Body of pancreas (tissue), 4 donors: ENCODE data around the gene E2F3. TPM values are rescaled to one million over a fixed set of nuclear protein-coding genes. Genes with fewer than 3 reads are reported as not detected.

Source experiments
- ATAC-seq: fragments of 150-250 bp; one replicate; pipeline ENCODE4 v1.9.1; 2016
- DNase-seq, 4 donors: peaks; one replicate each; pipeline ENCODE4 v3.0.0-alpha.2; 2019
- H3K27ac ChIP-seq, 4 donors: fragments of 200-600 bp; sonication (generic); 1 replicate in 3 of 4; 2 replicates in 1 of 4; pipeline versions ENCODE4 v1.5.1 to v1.6.1; 2016 to 2019; ENCODE audit warnings: mild to moderate bottlenecking in 1 of 4, mixed read lengths in 1 of 4, moderate library complexity in 1 of 4
- H3K27me3 ChIP-seq, 2 donors: fragments of 200-600 bp; sonication (generic); one replicate each; pipeline ENCODE4 v1.6.0; 2016; ENCODE audit warnings: mild to moderate bottlenecking in 1 of 2
- H3K36me3 ChIP-seq, 2 donors: fragments of 200-600 bp; sonication (generic); replicated peaks in 1 of 2; 2 replicates each; pipeline ENCODE4 v1.5.1; 2016; ENCODE audit warnings: low read depth in 2 of 2; ENCODE audit not compliant: insufficient read depth in 1 of 2
- H3K4me1 ChIP-seq: fragments of 200-600 bp; sonication (generic); one replicate; pipeline ENCODE4 v1.6.0; 2016
- H3K4me3 ChIP-seq, 2 donors: fragments of 200-600 bp; sonication (generic); 1 replicate in 1 of 2; 2 replicates in 1 of 2; pipeline ENCODE4 v1.5.1; 2016 to 2019
- H3K9me3 ChIP-seq, 3 donors: fragments of 200-600 bp; sonication (generic); 1 replicate in 2 of 3; 2 replicates in 1 of 3; pipeline ENCODE4 v1.5.1; 2016
- POLR2A ChIP-seq, 3 donors: fragments of 450-650 bp; IDR thresholded peaks; one replicate each; pipeline ENCODE4 v1.6.1; 2016; ENCODE audit warnings: antibody characterized with exemption in 3 of 3, mild to moderate bottlenecking in 2 of 3
- WGBS, 2 donors: methylation state at CpG; one replicate each; pipeline ENCODE4 v1.1.5; 2017; 5-methylcytosine and 5-hydroxymethylcytosine counted together
- intact Hi-C: fragments of 100-400 bp; cut with DNase I; formaldehyde crosslinking; loops from one replicate; pipeline ENCODE4 v1.15.1; 2023
- total RNA-seq, 2 donors: library from RNA; depleted of rRNA; stranded (reverse); fragments of >200 nt; gene quantifications; one replicate each; pipeline ENCODE4 v1.1.0, GENCODE V29; 2016
- TF ChIP-seq, protein P1 (sequence below), 7 experiments: fragments of 450-650 bp in 4 of 7; fragments of 200-600 bp in 3 of 7; sonication (generic) in 3 of 7; IDR thresholded peaks; one replicate each; pipeline ENCODE4 v1.5.1; 2016 to 2019; ENCODE audit warnings: antibody characterized with exemption in 7 of 7

Gene E2F3
- total RNA-seq, 2 donors from 2014 or later, result 2.0 to 2.3 TPM

DNA sequence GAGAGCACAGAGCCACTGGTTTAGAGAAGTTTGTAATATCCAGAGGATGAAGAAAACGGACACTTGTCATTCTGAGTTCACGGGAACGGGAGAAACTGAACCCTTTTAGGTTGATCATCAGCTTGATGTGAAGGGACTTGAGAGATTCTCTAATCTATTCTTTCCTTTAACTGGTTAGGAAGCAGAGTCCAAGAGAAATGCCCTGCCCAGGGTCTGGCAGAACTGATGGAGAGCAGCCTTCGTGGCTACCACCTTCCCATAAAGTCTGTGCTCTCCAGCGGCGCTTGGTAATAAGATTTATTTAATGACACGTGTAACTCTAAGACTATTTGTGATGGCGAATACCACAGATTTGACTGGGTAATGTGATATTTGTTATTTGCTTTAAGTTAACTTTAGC is 36.0 kb downstream of the E2F3 start:
- no peaks in the 10 kb centered on the region for H3K36me3 ChIP-seq
- H3K4me1 ChIP-seq, result no peaks in the 10 kb centered on the region
- H3K27me3 ChIP-seq, result no peaks in the 10 kb centered on the region
- TF ChIP-seq, protein P1, sequence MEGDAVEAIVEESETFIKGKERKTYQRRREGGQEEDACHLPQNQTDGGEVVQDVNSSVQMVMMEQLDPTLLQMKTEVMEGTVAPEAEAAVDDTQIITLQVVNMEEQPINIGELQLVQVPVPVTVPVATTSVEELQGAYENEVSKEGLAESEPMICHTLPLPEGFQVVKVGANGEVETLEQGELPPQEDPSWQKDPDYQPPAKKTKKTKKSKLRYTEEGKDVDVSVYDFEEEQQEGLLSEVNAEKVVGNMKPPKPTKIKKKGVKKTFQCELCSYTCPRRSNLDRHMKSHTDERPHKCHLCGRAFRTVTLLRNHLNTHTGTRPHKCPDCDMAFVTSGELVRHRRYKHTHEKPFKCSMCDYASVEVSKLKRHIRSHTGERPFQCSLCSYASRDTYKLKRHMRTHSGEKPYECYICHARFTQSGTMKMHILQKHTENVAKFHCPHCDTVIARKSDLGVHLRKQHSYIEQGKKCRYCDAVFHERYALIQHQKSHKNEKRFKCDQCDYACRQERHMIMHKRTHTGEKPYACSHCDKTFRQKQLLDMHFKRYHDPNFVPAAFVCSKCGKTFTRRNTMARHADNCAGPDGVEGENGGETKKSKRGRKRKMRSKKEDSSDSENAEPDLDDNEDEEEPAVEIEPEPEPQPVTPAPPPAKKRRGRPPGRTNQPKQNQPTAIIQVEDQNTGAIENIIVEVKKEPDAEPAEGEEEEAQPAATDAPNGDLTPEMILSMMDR (IDR thresholded peaks at IDR 0.05), result no peak
- no peak for TF ChIP-seq POLR2A (IDR thresholded peaks at IDR 0.05)
- H3K4me3 ChIP-seq, result no peak overlapping the region
- no peak for ATAC-seq
- no peak overlapping the region for H3K27ac ChIP-seq
- no peak for DNase-seq
- intact Hi-C loops, result no loop called here
- no peaks in the 10 kb centered on the region for H3K9me3 ChIP-seq
- 95 to 97% methylated on average over 8 of the region's 8 CpGs for WGBS, 2 donors

DNA sequence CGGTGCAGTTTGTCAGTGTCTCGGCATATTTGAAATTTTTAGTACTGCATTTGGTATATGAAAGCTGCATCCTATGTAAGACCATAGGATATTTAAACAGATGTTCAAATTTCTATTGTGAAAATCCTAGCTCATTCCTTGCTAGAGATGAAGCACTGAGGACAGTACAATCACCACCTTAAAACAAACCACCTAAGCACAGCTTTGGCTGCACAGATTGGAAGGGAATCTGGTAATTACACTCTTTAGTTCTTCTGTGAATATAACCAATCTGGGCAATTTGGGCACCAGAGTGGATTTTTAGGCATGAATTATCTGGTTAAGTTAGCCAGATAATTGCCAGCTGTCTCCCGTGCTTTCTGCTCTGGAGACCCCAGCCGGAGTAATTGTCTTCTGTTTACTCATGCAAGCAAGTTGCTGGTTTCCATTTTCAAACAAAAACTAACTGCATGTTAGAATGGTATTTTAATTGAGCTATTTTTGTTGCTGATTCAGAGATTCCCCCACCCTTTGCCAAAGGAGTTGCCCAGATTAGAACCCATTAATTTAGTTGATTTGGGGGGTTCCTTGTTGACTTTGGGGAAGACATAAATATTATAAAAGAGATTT is 36.9 kb downstream of the E2F3 start:
- Histone ChIP-seq H3K9me3 (no peaks in the 10 kb centered on the region), H3K27ac (no peak overlapping the region), H3K27me3 (no peaks in the 10 kb centered on the region), H3K36me3 (no peaks in the 10 kb centered on the region), H3K4me3 (no peak overlapping the region), H3K4me1 (no peaks in the 10 kb centered on the region)
- ATAC-seq (no peak), DNase-seq (no peak)
- intact Hi-C loops, result no loop called here
- 89 to 95% methylated on average over 4 of the region's 4 CpGs for WGBS, 2 donors
- TF ChIP-seq, protein P1 (IDR thresholded peaks at IDR 0.05), result no peak
- TF ChIP-seq POLR2A (IDR thresholded peaks at IDR 0.05), result no peak

DNA sequence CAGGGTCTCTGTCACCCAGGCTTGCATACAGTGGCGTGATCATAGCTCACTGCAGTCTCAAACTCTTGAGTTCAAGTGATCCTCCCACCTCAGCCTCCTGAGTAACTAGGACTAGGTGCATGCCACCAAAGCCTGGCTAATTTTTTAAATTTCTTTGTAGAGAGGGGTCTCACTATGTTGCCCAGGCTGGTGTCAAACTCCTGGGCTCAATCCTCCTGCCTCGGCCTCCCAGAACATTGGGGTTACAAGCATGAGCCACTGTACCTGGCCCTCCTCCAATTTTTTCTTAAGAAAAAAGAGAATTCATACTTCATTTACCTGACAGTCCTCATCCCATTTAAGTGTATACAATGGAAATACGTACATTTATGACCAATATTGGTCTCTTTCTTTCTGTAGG is 37.9 kb downstream of the E2F3 start:
- DNase-seq (no peak), ATAC-seq (no peak)
- H3K27ac ChIP-seq, result no peak overlapping the region
- no peak for TF ChIP-seq POLR2A (IDR thresholded peaks at IDR 0.05)
- TF ChIP-seq, protein P1 (IDR thresholded peaks at IDR 0.05), result no peak
- H3K4me3 ChIP-seq, result no peak overlapping the region
- H3K9me3 ChIP-seq, result no peaks in the 10 kb centered on the region
- H3K4me1 ChIP-seq, result no peaks in the 10 kb centered on the region
- intact Hi-C loops, result no loop called here
- H3K27me3 ChIP-seq, result no peaks in the 10 kb centered on the region
- WGBS, 2 donors, result 96 to 97% methylated on average over 3 of the region's 3 CpGs
- no peaks in the 10 kb centered on the region for H3K36me3 ChIP-seq

DNA sequence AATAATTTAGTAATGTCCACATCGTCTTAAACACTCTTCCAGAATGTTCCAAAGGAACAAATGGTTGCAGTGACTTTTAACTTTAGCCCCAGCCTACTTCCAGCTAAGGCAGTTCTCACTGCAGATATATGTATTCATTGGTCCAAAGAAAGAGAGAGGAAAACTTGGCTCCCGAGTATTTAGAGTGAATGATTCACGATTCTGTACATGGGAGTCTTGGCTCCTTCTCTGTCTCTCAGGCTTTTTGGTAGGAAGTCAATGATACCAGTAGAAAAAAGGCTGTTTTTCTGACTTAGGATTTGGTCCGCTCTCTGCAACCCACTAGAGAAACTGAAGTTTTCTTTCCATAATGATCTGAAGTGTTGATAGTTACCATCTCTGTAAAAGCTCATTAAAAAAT is 38.6 kb downstream of the E2F3 start:
- Histone ChIP-seq H3K9me3 (no peaks in the 10 kb centered on the region), H3K4me3 (no peak overlapping the region), H3K27ac (no peak overlapping the region), H3K27me3 (no peaks in the 10 kb centered on the region), H3K4me1 (no peaks in the 10 kb centered on the region), H3K36me3 (no peaks in the 10 kb centered on the region)
- ATAC-seq (no peak), DNase-seq (no peak)
- TF ChIP-seq, protein P1 (IDR thresholded peaks at IDR 0.05), result no peak
- TF ChIP-seq POLR2A (IDR thresholded peaks at IDR 0.05), result no peak
- intact Hi-C loops, result no loop called here
- WGBS, 2 donors, result 87 to 94% methylated on average over 4 of the region's 4 CpGs

DNA sequence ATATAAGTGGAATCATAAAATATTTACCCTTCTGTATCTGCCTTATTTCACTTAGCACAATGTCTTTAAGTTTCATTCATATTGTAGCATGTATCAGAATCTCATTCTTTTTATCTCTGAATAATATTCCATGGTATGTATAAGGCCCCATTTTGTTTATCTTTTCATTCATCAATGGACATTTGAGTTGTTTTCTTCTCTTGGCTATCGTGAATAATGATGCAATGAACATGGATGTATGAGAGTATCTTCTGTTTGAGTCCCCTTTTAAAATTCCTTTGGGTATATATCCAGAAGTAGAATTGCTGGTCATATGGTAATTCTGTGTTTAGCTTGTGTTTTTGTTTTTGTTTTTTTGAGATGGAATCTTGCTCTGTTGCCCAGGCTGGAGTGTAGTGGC is 39.6 kb downstream of the E2F3 start:
- Histone ChIP-seq H3K9me3 (no peaks in the 10 kb centered on the region), H3K4me3 (no peak overlapping the region), H3K36me3 (no peaks in the 10 kb centered on the region), H3K27ac (no peak overlapping the region), H3K4me1 (no peaks in the 10 kb centered on the region), H3K27me3 (no peaks in the 10 kb centered on the region)
- TF ChIP-seq POLR2A (IDR thresholded peaks at IDR 0.05), result no peak
- TF ChIP-seq, protein P1 (IDR thresholded peaks at IDR 0.05), result no peak
- DNase-seq (no peak), ATAC-seq (no peak)
- intact Hi-C loops, result no loop called here
- 84 to 97% methylated on average over 1 of the region's 1 CpG for WGBS, 2 donors
